GM21381 (cell line): ENCODE data around the gene UIMC1.
"Not testable (repeated sequence)": the region's sequence is repeated elsewhere in the genome, so short reads cannot be mapped to it uniquely, and the experiment has no call there.

Experiments used
- ATAC-seq: cut with Tn5 transposase; IDR thresholded peaks from one replicate; pipeline ENCODE4 v1.9.1; 2021; ENCODE audit warnings: mild to moderate bottlenecking, moderate library complexity; ENCODE audit not compliant: unreplicated experiment

The UIMC1 gene

GRCh38 chr5:176873011-176873410, 133.6 kb downstream of the UIMC1 start:
- ATAC-seq: not testable (repeated sequence)

- ATAC-seq: not testable (repeated sequence)
Observed at GRCh38 chr5:176872586-176872985, 134.0 kb downstream of the UIMC1 start.

GRCh38 chr5:176870644-176871043, 135.9 kb downstream of the UIMC1 start:
- not testable (repeated sequence) for ATAC-seq

- no peak for ATAC-seq
Observed at GRCh38 chr5:176870110-176870591, 136.4 kb downstream of the UIMC1 start.

- no peak for ATAC-seq
Observed at GRCh38 chr5:176869501-176870109, 137.0 kb downstream of the UIMC1 start.

GRCh38 chr5:176868731-176869130, 137.8 kb downstream of the UIMC1 start:
- ATAC-seq: no peak

GRCh38 chr5:176868126-176868525, 138.5 kb downstream of the UIMC1 start:
- ATAC-seq: no peak

GRCh38 chr5:176866707-176867310, 139.8 kb downstream of the UIMC1 start:
- ATAC-seq: no peak

- no peak for ATAC-seq
Observed at GRCh38 chr5:176865964-176866363, 140.6 kb downstream of the UIMC1 start.

- ATAC-seq: no peak
Observed at GRCh38 chr5:176864755-176865154, 141.8 kb downstream of the UIMC1 start.

GRCh38 chr5:176863765-176864098, 142.8 kb downstream of the UIMC1 start:
- ATAC-seq: no peak

- ATAC-seq: no peak
Observed at GRCh38 chr5:176863041-176863764, 143.4 kb downstream of the UIMC1 start.

- ATAC-seq: no peak
Observed at GRCh38 chr5:176862330-176862995, 144.1 kb downstream of the UIMC1 start.

GRCh38 chr5:176861276-176861675, 145.3 kb downstream of the UIMC1 start:
- no peak for ATAC-seq

- ATAC-seq: no peak
Observed at GRCh38 chr5:176860381-176860780, 146.2 kb downstream of the UIMC1 start.

- no peak for ATAC-seq
Observed at GRCh38 chr5:176859916-176860315, 146.7 kb downstream of the UIMC1 start.

- no peak for ATAC-seq
Observed at GRCh38 chr5:176857894-176858273, 148.7 kb downstream of the UIMC1 start.

- ATAC-seq: no peak
Observed at GRCh38 chr5:176857216-176857893, 149.2 kb downstream of the UIMC1 start.

- ATAC-seq: no peak
Observed at GRCh38 chr5:176856746-176857145, 149.8 kb downstream of the UIMC1 start.

- ATAC-seq: no peak
Observed at GRCh38 chr5:176855598-176855997, 151.0 kb downstream of the UIMC1 start.
